ENCODE data around the gene CX3CL1.
"Not testable (repeated sequence)": the region's sequence is repeated elsewhere in the genome, so short reads cannot be mapped to it uniquely, and the experiment has no call there.

Gene CX3CL1

GRCh38 chr16:57357330-57358085 lies 14.8 kb upstream of the CX3CL1 start:
- DNase-seq (ENCODE audit: low read depth in 2 of 2) = no peak

- no peak for DNase-seq (ENCODE audit: low read depth in 2 of 2)
Measured at GRCh38 chr16:57358086-57358420, 14.2 kb upstream of the CX3CL1 start.

- no peak for DNase-seq (ENCODE audit: low read depth in 2 of 2)
Measured at GRCh38 chr16:57358527-57359095, 13.7 kb upstream of the CX3CL1 start, which contains the start of gene CCL22. Gene CCL22, plus strand, starts transcription at chr16:57358783. Its CDS starts 34 bp downstream, at chr16:57358817.

GRCh38 chr16:57360321-57360935 lies 11.9 kb upstream of the CX3CL1 start:
- DNase-seq (ENCODE audit: low read depth in 2 of 2) = no peak

- no peak for DNase-seq (ENCODE audit: low read depth in 2 of 2)
Measured at GRCh38 chr16:57361404-57361803, 10.9 kb upstream of the CX3CL1 start.

GRCh38 chr16:57364143-57364542 lies 8.1 kb upstream of the CX3CL1 start:
- DNase-seq (ENCODE audit: low read depth in 2 of 2) = no peak

GRCh38 chr16:57366544-57367040 lies 5.7 kb upstream of the CX3CL1 start:
- no peak for DNase-seq (ENCODE audit: low read depth in 2 of 2)

GRCh38 chr16:57367116-57367752 lies 5.1 kb upstream of the CX3CL1 start:
- DNase-seq (ENCODE audit: low read depth in 2 of 2) = no peak

- no peak for DNase-seq (ENCODE audit: low read depth in 2 of 2)
Measured at GRCh38 chr16:57371494-57372371, 557 bp upstream of the CX3CL1 start.

GRCh38 chr16:57373117-57373947 lies 1.0 kb downstream of the CX3CL1 start:
- DNase-seq (ENCODE audit: low read depth in 2 of 2) = no peak

GRCh38 chr16:57374067-57374534 lies 1.8 kb downstream of the CX3CL1 start:
- DNase-seq (ENCODE audit: low read depth in 2 of 2) = no peak

- not testable (repeated sequence) for DNase-seq (ENCODE audit: low read depth in 2 of 2)
Measured at GRCh38 chr16:57374925-57375465, 2.7 kb downstream of the CX3CL1 start.

GRCh38 chr16:57376313-57376818 lies 4.1 kb downstream of the CX3CL1 start:
- DNase-seq (ENCODE audit: low read depth in 2 of 2) = no peak

- peak; percentile 16 for DNase-seq (ENCODE audit: low read depth in 2 of 2)
Measured at GRCh38 chr16:57377080-57377841, 5.0 kb downstream of the CX3CL1 start.

GRCh38 chr16:57379579-57379978 lies 7.3 kb downstream of the CX3CL1 start:
- DNase-seq (ENCODE audit: low read depth in 2 of 2) = no peak

GRCh38 chr16:57380671-57381462 lies 8.6 kb downstream of the CX3CL1 start:
- DNase-seq (ENCODE audit: low read depth in 2 of 2) = no peak

- no peak for DNase-seq (ENCODE audit: low read depth in 2 of 2)
Measured at GRCh38 chr16:57381791-57382534, 9.7 kb downstream of the CX3CL1 start.
